Fibroblast of lung (primary cell): ENCODE measurements around the gene EID2B. TPM values are rescaled to one million over a fixed set of nuclear protein-coding genes. Genes with fewer than 3 reads are reported as not detected.

Experiments
- DNase-seq, 2 donors: peaks; one replicate each; pipeline versions ENCODE4 v3.0.0 to v3.0.0-alpha.2; 2010; ENCODE audit warnings: low read depth in 2 of 2
- H2AFZ ChIP-seq: 2 replicates; pipeline ENCODE4 v1.5.1; 2012; ENCODE audit warnings: low read length, control low read depth, inconsistent platforms
- H3K27ac ChIP-seq: 2 replicates; pipeline ENCODE4 v1.5.1; 2011; ENCODE audit warnings: low read length, control low read depth; ENCODE audit not compliant: insufficient read depth
- H3K27me3 ChIP-seq: 2 replicates; pipeline ENCODE4 v1.5.1; 2011; ENCODE audit warnings: mild to moderate bottlenecking, low read length; ENCODE audit not compliant: control insufficient read depth, insufficient read depth
- H3K36me3 ChIP-seq: 2 replicates; pipeline ENCODE4 v1.5.1; 2011; ENCODE audit warnings: low read length; ENCODE audit not compliant: control insufficient read depth, insufficient read depth
- H3K4me1 ChIP-seq: 2 replicates; pipeline ENCODE4 v1.5.1; 2011; ENCODE audit warnings: low read length; ENCODE audit not compliant: control insufficient read depth, insufficient read depth; ENCODE audit errors: extremely low read depth
- H3K4me2 ChIP-seq: 2 replicates; pipeline ENCODE4 v1.5.1; 2011; ENCODE audit warnings: low read length, control low read depth; ENCODE audit not compliant: insufficient read depth; ENCODE audit errors: extremely low read depth
- H3K4me3 ChIP-seq, 4 experiments: fragments of 200-600 bp in 1 of 4; sonication (generic) in 1 of 4; replicated peaks in 1 of 4; 2 replicates each; pipeline ENCODE4 v1.5.1; 2011 to 2016; ENCODE audit warnings: low read length in 4 of 4, low read depth in 3 of 4, mild to moderate bottlenecking in 3 of 4, control low read depth in 2 of 4, inconsistent platforms in 1 of 4, mixed read lengths in 1 of 4; ENCODE audit not compliant: insufficient read depth in 1 of 4; ENCODE audit errors: control extremely low read depth in 1 of 4
- H3K79me2 ChIP-seq: 2 replicates; pipeline ENCODE4 v1.5.1; 2012; ENCODE audit warnings: mild to moderate bottlenecking, low read length, inconsistent platforms; ENCODE audit not compliant: control insufficient read depth, insufficient read depth
- H3K9ac ChIP-seq: 2 replicates; pipeline ENCODE4 v1.5.1; 2011; ENCODE audit warnings: mild to moderate bottlenecking, low read length, control low read depth; ENCODE audit not compliant: insufficient read depth
- H3K9me3 ChIP-seq: 2 replicates; pipeline ENCODE4 v1.5.1; 2012; ENCODE audit warnings: low read depth, low read length; ENCODE audit not compliant: control insufficient read depth, insufficient read depth
- H4K20me1 ChIP-seq: 2 replicates; pipeline ENCODE4 v1.5.1; 2011; ENCODE audit warnings: low read length; ENCODE audit not compliant: control insufficient read depth, insufficient read depth; ENCODE audit errors: extremely low read depth
- CTCF ChIP-seq, 2 donors: IDR thresholded peaks in 1 of 2; conservative IDR thresholded peaks in 1 of 2; 1 replicate in 1 of 2; 2 replicates in 1 of 2; pipeline ENCODE4 v1.5.1; 2011 to 2012; ENCODE audit warnings: low read length in 2 of 2, control low read depth in 1 of 2, inconsistent platforms in 1 of 2, low read depth in 1 of 2, mild to moderate bottlenecking in 1 of 2
- EZH2 ChIP-seq: IDR thresholded peaks from 2 replicates; pipeline ENCODE4 v1.5.1; 2012; ENCODE audit warnings: low read length, control low read depth, mild to moderate bottlenecking; ENCODE audit errors: missing control alignments
- polyA plus RNA-seq, 2 donors: library from polyadenylated mRNA; depleted of rRNA in 1 of 2; stranded (reverse) in 1 of 2; unstranded in 1 of 2; fragments of >200 nt; gene quantifications; 2 replicates each; pipeline ENCODE4 v1.2.1, GENCODE V29; 2011 to 2012; ENCODE audit warnings: missing spikeins in 1 of 2
- total RNA-seq: library from RNA; depleted of rRNA; stranded (reverse); fragments of >200 nt; gene quantifications from 2 replicates; pipeline ENCODE4 v1.2.1, GENCODE V29; 2014

EID2B gene
- total and polyA plus RNA-seq, 2 donors (not counting 1 experiment from before 2014, with no cell fraction given) = 3.4 to 4.1 TPM

GRCh38 chr19:39542206-39542605 is 9.6 kb upstream of the EID2B start:
- Histone ChIP-seq H3K79me2 (peaks cover 13% of the 10 kb centered on the region), H3K4me2 (no peak overlapping the region), H2AFZ (no peak overlapping the region), H3K9ac (no peak overlapping the region), H3K27ac (no peak overlapping the region), H3K27me3 (peaks cover 13% of the 10 kb centered on the region), H3K4me3 (no peak overlapping the region), H3K9me3 (no peaks in the 10 kb centered on the region), H4K20me1 (no peaks in the 10 kb centered on the region), H3K4me1 (peaks cover 5% of the 10 kb centered on the region), H3K36me3 (no peaks in the 10 kb centered on the region)
- no peak for DNase-seq
- no peak for TF ChIP-seq EZH2
- no peak for TF ChIP-seq CTCF (conservative IDR thresholded peaks at IDR 0.05 in 1 of 2, IDR thresholded peaks at IDR 0.05 in 1 of 2; ENCODE audit: low read depth in 1 of 2, low read length in 2 of 2)

- Histone ChIP-seq H3K36me3 (no peaks in the 10 kb centered on the region), H3K4me1 (peaks cover 5% of the 10 kb centered on the region), H3K27me3 (peaks cover 7% of the 10 kb centered on the region), H3K27ac (no peak overlapping the region), H3K9me3 (no peaks in the 10 kb centered on the region), H3K9ac (peak overlapping the region; percentile 24), H2AFZ (peak overlapping the region; percentile 85), H3K4me3 (peak overlapping the region; percentile 31 to 84 (median 40)), H4K20me1 (no peaks in the 10 kb centered on the region), H3K79me2 (peaks cover 13% of the 10 kb centered on the region), H3K4me2 (peak overlapping the region; percentile 79)
- TF ChIP-seq EZH2 = no peak
- TF ChIP-seq CTCF (conservative IDR thresholded peaks at IDR 0.05 in 1 of 2, IDR thresholded peaks at IDR 0.05 in 1 of 2; ENCODE audit: low read depth in 1 of 2, low read length in 2 of 2) = no peak
- DNase-seq = no peak
Observed at GRCh38 chr19:39540333-39540673, 7.7 kb upstream of the EID2B start.

- Histone ChIP-seq H3K4me2 (peak within 1 kb of the TSS; percentile 79), H3K4me1 (peaks cover 5% of the 10 kb centered on the region), H4K20me1 (no peaks in the 10 kb centered on the region), H2AFZ (peak within 1 kb of the TSS; percentile 95), H3K4me3 (peak within 1 kb of the TSS; percentile 84 to 95 (median 89)), H3K9ac (peak within 1 kb of the TSS; percentile 95), H3K36me3 (no peaks in the 10 kb centered on the region), H3K79me2 (peaks cover 13% of the 10 kb centered on the region), H3K27ac (peak within 1 kb of the TSS; percentile 90), H3K27me3 (peaks cover 7% of the 10 kb centered on the region), H3K9me3 (no peaks in the 10 kb centered on the region)
- peak; percentile 78 to 88 for TF ChIP-seq CTCF (conservative IDR thresholded peaks at IDR 0.05 in 1 of 2, IDR thresholded peaks at IDR 0.05 in 1 of 2; ENCODE audit: low read depth in 1 of 2, low read length in 2 of 2)
- TF ChIP-seq EZH2 = no peak
- peak; percentile 89 to 95 for DNase-seq
Observed at GRCh38 chr19:39539518-39540332, 7.1 kb upstream of the EID2B start, which contains the start of gene EID2. TSS of gene EID2 (minus strand) at chr19:39540161. CDS start at chr19:39540079, 82 bp downstream.
